MM.1S (cell line): ENCODE measurements around the gene PIP5K1A.

Experiments
- EZH2 ChIP-seq: fragments of 300-600 bp; sonication (generic); optimal IDR thresholded peaks from 2 replicates; pipeline ENCODE3; 2017; ENCODE audit warnings: low read depth, mild to moderate bottlenecking, antibody characterized with exemption, low read length, mixed read lengths
- EZH2phosphoT487 ChIP-seq: fragments of 300-600 bp; sonication (generic); IDR thresholded peaks from 2 replicates; pipeline ENCODE4 v1.6.1; 2018; ENCODE audit warnings: antibody characterized with exemption, low read length
- TF ChIP-seq, protein P1 (sequence below): fragments of 300-600 bp; sonication (generic); IDR thresholded peaks from 2 replicates; pipeline ENCODE4 v1.5.1; 2016; ENCODE audit warnings: antibody characterized with exemption, low read length, mixed read lengths

DNA sequence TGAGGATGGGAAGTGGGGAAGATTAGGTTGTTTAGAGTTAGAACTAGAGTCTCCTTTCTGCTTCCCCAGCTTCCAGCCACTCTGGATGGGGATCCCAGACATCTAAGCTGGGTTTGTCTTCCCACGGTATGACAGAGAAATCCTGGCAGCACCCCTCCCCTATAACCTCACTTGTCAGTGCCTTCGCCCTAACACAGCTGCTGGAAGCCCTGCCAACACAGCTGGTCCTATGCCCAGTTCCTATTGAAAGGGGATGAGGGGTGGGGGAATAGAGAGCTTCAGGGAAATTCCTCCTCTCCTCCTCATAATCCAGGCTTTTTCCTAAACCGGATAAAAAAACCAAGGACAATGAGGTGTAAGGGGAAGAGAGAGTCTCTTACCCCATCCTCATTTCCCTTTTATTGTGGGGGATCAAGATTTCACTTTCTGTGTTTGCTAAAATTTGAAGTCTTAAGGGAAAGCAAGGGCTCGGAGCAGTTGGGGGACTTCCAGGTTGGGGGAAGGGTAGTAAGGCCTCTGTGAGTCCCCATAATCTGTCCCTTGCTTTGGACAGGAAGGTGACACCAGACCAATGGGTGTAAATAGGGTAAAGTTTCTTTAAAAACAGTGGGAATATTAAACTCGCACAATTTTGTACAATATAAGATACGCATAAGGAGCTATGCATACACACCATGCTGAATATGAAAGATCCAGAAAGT is 23.2 kb upstream of the PIP5K1A start:
- TF ChIP-seq, protein P1, sequence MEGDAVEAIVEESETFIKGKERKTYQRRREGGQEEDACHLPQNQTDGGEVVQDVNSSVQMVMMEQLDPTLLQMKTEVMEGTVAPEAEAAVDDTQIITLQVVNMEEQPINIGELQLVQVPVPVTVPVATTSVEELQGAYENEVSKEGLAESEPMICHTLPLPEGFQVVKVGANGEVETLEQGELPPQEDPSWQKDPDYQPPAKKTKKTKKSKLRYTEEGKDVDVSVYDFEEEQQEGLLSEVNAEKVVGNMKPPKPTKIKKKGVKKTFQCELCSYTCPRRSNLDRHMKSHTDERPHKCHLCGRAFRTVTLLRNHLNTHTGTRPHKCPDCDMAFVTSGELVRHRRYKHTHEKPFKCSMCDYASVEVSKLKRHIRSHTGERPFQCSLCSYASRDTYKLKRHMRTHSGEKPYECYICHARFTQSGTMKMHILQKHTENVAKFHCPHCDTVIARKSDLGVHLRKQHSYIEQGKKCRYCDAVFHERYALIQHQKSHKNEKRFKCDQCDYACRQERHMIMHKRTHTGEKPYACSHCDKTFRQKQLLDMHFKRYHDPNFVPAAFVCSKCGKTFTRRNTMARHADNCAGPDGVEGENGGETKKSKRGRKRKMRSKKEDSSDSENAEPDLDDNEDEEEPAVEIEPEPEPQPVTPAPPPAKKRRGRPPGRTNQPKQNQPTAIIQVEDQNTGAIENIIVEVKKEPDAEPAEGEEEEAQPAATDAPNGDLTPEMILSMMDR: no peak
- TF ChIP-seq EZH2 (no peak), EZH2phosphoT487 (no peak)
